ENCODE results near the gene DHX34. TPM values are rescaled to one million over a fixed set of nuclear protein-coding genes. Genes with fewer than 3 reads are reported as not detected.

DHX34 gene
- total and polyA plus RNA-seq, 2 donors (not counting 1 experiment from before 2014, with no cell fraction given), result 2.6 to 8.3 TPM

GRCh38 chr19:47390533-47391488 lies 41.7 kb downstream of the DHX34 start:
- no peak overlapping the region for H3K9ac ChIP-seq (ENCODE audit: insufficient read depth, low read length)
- DNase-seq (ENCODE audit: low read depth in 2 of 2), result peak in 1 of 2 donors; percentile 27
- no peaks in the 10 kb centered on the region for H4K20me1 ChIP-seq (ENCODE audit: control insufficient read depth, extremely low read depth, insufficient read depth, low read length)
- H2AFZ ChIP-seq (ENCODE audit: low read length), result no peak overlapping the region
- H3K9me3 ChIP-seq (ENCODE audit: control insufficient read depth, insufficient read depth, low read depth, low read length), result no peaks in the 10 kb centered on the region
- H3K36me3 ChIP-seq (ENCODE audit: control insufficient read depth, insufficient read depth, low read length), result no peaks in the 10 kb centered on the region
- H3K4me2 ChIP-seq (ENCODE audit: extremely low read depth, insufficient read depth, low read length), result no peak overlapping the region
- TF ChIP-seq EZH2 (IDR thresholded peaks at IDR 0.05; ENCODE audit: low read length, missing control alignments), result no peak
- H3K4me3 ChIP-seq (replicated peaks in 1 of 4; ENCODE audit: control extremely low read depth in 1 of 4, insufficient read depth in 1 of 4, low read depth in 3 of 4, low read length in 4 of 4), result no peak overlapping the region
- H3K4me1 ChIP-seq (ENCODE audit: control insufficient read depth, extremely low read depth, insufficient read depth, low read length), result no peaks in the 10 kb centered on the region
- H3K79me2 ChIP-seq (ENCODE audit: control insufficient read depth, insufficient read depth, low read length), result no peaks in the 10 kb centered on the region
- no peak overlapping the region for H3K27ac ChIP-seq (ENCODE audit: insufficient read depth, low read length)
- H3K27me3 ChIP-seq (ENCODE audit: control insufficient read depth, insufficient read depth, low read length), result no peaks in the 10 kb centered on the region

GRCh38 chr19:47391510-47392223 lies 42.6 kb downstream of the DHX34 start:
- Histone ChIP-seq H2AFZ (ENCODE audit: low read length) (no peak overlapping the region), H3K27ac (ENCODE audit: insufficient read depth, low read length) (no peak overlapping the region), H3K4me2 (ENCODE audit: extremely low read depth, insufficient read depth, low read length) (no peak overlapping the region), H3K4me3 (replicated peaks in 1 of 4; ENCODE audit: control extremely low read depth in 1 of 4, insufficient read depth in 1 of 4, low read depth in 3 of 4, low read length in 4 of 4) (no peak overlapping the region), H3K36me3 (ENCODE audit: control insufficient read depth, insufficient read depth, low read length) (no peaks in the 10 kb centered on the region), H4K20me1 (ENCODE audit: control insufficient read depth, extremely low read depth, insufficient read depth, low read length) (no peaks in the 10 kb centered on the region), H3K9ac (ENCODE audit: insufficient read depth, low read length) (no peak overlapping the region), H3K4me1 (ENCODE audit: control insufficient read depth, extremely low read depth, insufficient read depth, low read length) (no peaks in the 10 kb centered on the region), H3K27me3 (ENCODE audit: control insufficient read depth, insufficient read depth, low read length) (no peaks in the 10 kb centered on the region), H3K79me2 (ENCODE audit: control insufficient read depth, insufficient read depth, low read length) (no peaks in the 10 kb centered on the region), H3K9me3 (ENCODE audit: control insufficient read depth, insufficient read depth, low read depth, low read length) (no peaks in the 10 kb centered on the region)
- peak; percentile 89 to 94 for TF ChIP-seq CTCF (conservative IDR thresholded peaks at IDR 0.05 in 1 of 2, IDR thresholded peaks at IDR 0.05 in 1 of 2; ENCODE audit: low read depth in 1 of 2, low read length in 2 of 2)
- TF ChIP-seq EZH2 (IDR thresholded peaks at IDR 0.05; ENCODE audit: low read length, missing control alignments), result no peak
- peak; percentile 46 to 78 for DNase-seq (ENCODE audit: low read depth in 2 of 2)

GRCh38 chr19:47398707-47399597 lies 49.8 kb downstream of the DHX34 start:
- Histone ChIP-seq H3K27ac (ENCODE audit: insufficient read depth, low read length) (no peak overlapping the region), H3K4me2 (ENCODE audit: extremely low read depth, insufficient read depth, low read length) (no peak overlapping the region), H3K9ac (ENCODE audit: insufficient read depth, low read length) (no peak overlapping the region), H3K79me2 (ENCODE audit: control insufficient read depth, insufficient read depth, low read length) (no peaks in the 10 kb centered on the region), H2AFZ (ENCODE audit: low read length) (no peak overlapping the region), H3K36me3 (ENCODE audit: control insufficient read depth, insufficient read depth, low read length) (no peaks in the 10 kb centered on the region), H3K27me3 (ENCODE audit: control insufficient read depth, insufficient read depth, low read length) (peaks cover 3% of the 10 kb centered on the region), H3K4me3 (replicated peaks in 1 of 4; ENCODE audit: control extremely low read depth in 1 of 4, insufficient read depth in 1 of 4, low read depth in 3 of 4, low read length in 4 of 4) (no peak overlapping the region), H4K20me1 (ENCODE audit: control insufficient read depth, extremely low read depth, insufficient read depth, low read length) (no peaks in the 10 kb centered on the region), H3K9me3 (ENCODE audit: control insufficient read depth, insufficient read depth, low read depth, low read length) (no peaks in the 10 kb centered on the region), H3K4me1 (ENCODE audit: control insufficient read depth, extremely low read depth, insufficient read depth, low read length) (no peaks in the 10 kb centered on the region)
- DNase-seq (ENCODE audit: low read depth in 2 of 2), result no peak
- TF ChIP-seq EZH2 (IDR thresholded peaks at IDR 0.05; ENCODE audit: low read length, missing control alignments) (no peak), CTCF (conservative IDR thresholded peaks at IDR 0.05 in 1 of 2, IDR thresholded peaks at IDR 0.05 in 1 of 2; ENCODE audit: low read depth in 1 of 2, low read length in 2 of 2) (no peak)

Data from fibroblast of lung (primary cell).